GM19372 (cell line): ENCODE measurements around the gene IL37.
"Not testable (repeated sequence)": the region's sequence is repeated elsewhere in the genome, so short reads cannot be mapped to it uniquely, and the experiment has no call there.

ENCODE experiments used
- ATAC-seq: cut with Tn5 transposase; IDR thresholded peaks from one replicate; pipeline ENCODE4 v1.9.1; 2021; ENCODE audit warnings: mild to moderate bottlenecking, low read depth, moderate library complexity; ENCODE audit not compliant: unreplicated experiment

The IL37 gene

DNA sequence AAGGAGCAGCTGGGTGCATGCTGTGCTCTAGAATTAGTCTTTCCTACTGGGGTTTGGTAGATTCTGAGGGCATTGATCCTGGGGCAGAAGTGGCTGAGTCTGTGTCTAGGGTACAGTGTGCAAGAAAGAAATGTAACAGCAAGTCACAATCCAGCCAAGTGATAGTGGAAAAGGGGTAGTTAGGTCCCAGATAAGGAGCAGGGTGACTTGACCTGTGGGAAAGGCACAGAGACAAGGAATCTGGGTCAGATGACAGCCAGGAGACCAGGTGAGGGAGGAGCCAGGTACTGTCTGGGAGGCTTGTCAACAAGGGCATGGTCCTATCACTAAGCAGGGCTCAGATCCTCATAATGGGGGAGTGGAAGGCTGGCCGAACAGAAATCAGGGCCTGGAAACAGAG is 8.1 kb downstream of the IL37 start:
- ATAC-seq: no peak

DNA sequence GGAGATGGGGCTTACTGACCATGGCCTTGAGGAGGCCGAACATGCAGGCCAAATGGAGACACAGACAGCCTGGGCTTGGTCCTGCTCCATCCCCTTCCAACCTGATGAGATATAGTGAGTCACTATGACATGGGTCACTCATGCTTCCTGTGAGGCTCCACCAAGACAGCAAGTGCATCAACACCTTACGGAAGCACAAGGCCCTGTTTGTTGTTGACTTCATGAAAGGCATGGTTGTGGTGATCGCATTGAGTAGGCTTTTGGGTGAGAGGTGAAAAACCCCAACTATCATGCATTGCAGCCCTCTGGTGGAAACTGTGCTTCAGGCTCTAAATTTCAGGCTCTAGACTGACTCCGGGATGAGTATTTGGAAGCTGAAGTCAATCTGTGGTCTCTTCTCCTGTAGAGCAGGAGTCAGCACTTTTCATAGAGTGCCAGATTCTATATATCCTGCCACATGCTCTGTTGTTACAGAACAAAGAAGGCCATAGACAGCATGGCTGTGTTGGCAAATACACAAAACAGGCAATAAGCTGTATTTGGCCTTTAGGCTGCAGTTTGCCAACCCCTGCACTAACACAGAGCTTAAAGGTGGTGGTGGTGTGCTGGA is 10.1 kb downstream of the IL37 start:
- ATAC-seq: no peak

DNA sequence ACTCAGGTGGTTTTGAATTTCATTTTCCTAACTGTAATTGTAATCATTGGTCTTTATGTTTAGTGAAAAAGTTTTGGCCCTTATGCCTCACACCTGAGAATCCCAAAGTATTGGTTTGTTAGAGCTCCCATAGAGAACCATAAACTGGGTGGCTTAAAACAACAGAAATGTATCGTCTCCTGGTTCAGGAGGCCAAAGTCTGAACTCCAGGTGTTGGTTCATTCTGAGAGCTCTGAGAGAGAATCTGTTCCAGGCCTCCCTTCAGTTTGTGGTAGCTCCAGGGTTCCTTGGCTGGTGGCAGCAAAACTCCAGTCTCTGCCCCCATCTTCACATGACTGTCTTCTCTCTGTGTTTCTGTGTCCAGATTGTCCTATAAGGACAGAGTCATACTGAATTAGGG is 11.0 kb downstream of the IL37 start:
- ATAC-seq: no peak

DNA sequence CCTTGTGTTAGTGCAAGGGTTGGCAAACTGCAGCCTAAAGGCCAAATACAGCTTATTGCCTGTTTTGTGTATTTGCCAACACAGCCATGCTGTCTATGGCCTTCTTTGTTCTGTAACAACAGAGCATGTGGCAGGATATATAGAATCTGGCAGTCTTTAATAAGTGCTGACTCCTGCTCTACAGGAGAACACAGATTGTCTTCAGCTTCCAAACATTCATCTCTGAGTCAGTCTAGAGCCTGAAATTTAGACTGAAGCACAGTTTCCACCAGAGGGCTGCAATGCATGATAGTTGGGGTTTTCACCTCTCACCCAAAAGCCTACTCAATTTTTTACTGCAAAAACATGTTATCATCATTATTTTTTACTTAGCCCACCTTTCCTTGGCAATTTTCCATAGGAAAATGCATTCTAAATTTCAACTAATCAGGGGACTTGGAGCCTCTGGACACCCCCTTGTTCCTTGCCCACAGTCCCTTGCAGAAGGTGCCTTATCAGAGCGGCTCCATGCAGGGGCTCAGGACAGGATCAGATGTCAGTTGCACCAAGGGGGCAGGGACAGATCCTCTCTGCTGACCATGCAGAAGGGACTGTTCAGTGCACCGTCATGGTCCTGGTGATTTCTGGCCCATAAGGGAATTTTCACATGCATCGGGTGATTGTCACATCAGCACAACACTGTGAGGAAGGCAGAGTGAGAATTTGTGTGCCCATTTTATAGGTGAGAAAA is 12.4 kb downstream of the IL37 start:
- ATAC-seq: no peak

DNA sequence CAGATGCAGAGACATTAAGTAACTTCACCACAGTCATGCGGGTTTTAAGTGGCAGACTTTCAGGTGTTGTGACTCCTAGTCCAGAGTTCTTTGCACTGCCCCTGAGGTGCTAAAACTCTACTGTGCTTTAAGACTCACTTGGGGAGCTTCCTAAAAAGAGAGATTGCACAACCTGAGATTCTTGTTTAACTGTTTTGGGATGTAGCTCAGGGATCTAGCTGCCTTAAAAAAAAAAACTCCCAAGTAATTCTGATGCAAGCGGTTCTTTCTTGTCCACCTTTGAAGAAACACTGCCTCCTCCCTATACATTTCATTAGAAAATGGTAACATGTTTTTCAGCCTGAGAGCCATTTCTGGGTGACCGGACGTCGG is 13.0 kb downstream of the IL37 start:
- ATAC-seq: no peak

DNA sequence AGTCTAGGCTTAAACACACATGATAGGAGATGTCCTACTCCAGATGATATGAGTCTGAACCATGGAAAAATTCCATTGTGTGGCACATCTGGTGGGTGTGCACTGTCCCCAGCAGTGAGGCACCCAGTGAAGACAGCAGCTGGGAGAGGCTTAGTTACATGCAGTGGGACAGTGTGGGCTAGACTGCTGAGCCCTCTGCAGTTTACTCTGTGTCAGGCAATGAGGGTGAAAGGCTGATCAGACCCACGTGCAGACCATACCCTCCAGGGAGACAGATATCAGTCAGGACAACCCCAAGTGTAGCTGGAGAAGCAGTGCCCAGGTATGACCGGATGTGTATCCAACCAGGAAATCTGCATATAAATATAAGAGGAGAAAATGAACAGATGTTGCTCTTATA is 13.4 kb downstream of the IL37 start:
- ATAC-seq: no peak

DNA sequence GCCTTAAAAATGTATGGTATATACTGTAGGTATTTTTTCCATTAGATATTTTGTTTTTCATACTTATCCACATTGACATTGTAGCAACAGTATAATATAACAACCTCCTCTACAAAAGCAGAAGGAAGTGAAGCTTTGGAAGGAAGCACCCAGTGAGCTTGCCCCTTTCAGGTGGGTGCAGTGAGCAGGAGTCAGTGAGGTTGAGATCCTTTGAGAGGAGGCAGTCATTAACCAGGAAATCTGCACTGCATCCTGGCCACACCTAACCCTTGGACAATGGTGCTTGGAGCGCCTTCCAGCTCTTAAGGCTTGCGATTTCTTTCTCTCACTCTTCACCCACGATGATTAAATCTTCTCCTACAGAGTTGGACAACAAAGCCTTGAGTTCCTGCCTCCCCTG is 13.9 kb downstream of the IL37 start:
- no peak for ATAC-seq

DNA sequence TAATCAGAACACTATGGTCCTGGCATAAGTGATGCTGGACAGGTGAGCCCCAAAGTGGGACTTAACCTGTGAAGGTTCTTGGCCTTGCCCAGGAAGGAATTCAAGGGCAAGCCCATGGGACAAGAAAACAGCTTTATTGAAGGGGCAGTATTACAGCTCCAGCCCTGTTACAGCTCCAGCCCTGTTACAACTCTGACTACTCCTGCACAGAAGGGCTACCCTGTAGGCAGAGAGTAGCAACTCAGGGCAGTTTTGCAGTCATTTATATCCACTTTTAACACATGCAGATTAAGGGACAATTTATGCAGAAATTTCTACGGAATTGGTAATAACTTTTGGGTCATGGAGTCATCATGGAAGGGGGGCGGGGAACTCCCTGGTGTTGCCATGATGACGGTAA is 15.7 kb downstream of the IL37 start:
- ATAC-seq: no peak

DNA sequence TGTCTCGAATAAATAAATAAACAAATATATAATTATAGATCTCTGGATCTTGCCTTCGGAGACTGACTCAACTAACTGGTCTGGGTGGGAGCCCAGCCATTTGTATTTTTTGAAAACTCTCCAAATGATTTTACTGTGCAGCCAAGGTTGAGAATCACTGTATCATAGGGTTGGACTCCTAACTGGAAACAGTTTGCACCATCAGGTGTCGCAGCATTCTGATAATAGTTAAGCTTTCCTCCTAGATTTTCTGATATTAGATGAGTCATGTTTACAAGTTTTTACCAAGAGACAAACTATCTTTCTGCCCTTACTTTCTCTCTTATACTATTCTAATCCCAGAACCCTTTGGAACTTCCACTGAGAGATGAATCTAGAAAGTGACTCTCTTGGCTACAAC is 16.8 kb downstream of the IL37 start:
- ATAC-seq: no peak

DNA sequence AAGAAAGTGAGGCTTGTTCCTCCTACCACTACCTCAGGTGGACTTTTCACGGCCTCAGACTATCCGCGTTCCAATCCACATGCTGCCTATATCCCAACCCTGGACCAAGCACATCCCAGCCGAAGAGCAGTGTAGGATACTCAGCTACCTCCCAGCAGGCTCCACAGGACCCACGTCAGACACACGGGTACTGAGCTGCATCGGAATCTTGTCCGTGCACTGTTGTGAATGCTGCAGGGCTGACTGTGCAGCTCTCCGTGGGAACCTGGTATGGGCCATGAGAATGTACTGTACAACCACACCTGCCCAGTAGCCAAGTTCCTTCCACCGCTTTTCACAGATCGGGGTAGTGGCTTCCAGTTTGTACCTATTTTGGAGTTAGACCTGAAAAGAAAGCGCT is 22.3 kb downstream of the IL37 start:
- no peak for ATAC-seq

DNA sequence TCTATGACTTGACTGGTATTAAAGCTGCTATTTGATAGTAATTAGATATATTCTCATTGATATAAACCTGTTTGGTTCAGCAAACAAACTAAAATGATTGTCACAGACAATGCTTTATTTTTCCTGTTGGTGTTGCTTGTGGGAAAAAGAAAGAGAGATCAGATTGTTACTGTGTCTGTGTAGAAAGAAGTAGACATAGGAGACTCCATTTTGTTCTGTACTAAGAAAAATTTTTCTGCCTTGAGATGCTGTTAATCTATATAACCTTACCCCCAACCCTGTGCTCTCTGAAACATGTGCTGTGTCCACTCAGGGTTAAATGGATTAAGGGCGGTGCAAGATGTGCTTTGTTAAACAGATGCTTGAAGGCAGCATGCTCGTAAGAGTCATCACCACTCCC is 23.2 kb downstream of the IL37 start:
- ATAC-seq: not testable (repeated sequence)

DNA sequence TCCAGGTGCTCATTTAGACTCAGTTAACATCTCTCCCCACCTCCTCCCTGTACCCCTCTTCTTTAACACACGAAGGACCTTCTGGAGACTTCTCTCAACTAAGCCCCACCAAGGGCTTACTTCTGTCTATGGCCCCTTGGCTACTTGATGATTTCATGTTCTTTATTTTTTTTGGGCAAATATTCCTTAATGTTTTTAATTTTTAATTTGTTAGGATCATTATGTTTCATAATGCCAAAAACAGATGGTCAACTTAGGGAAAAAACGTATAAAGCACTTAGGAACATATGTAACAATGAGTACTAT is 25.9 kb downstream of the IL37 start:
- no peak for ATAC-seq

DNA sequence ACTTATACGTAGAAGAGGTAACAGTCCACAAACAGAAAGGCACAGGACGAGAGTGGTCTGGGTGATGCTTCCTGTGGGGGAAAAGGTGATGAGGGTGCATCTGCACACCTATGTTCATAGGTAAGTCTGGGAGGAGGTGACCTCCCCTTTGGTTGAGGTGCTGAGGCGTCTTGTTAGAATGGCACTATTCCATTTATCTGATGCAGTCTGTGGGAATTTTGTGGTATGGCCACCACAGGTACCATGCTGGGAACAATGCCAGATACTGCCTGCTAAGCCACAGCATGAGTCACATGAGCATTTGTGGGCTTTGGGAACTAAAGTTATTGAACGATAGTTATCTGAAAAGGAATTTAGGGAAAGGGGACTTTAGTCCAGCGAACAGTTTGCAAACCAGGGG is 27.9 kb downstream of the IL37 start:
- no peak for ATAC-seq

DNA sequence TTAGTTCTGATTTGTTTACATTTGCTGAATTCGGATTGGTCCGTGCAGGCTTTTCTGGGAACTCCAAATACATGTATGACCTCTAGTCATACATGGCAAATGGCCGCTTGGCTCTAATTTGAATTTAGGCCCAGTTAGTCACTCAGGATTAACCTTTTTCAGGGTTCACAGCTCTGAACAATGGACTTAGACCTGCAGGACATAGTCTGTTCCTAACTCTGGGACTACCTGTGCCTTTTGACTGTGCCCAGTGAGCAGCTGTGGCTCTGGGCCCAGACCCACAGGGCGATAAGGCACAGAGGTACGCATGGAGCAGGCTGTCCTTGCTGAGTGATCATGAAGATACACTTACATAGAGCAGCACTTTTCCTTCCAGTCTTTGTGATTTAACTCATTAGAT is 28.5 kb downstream of the IL37 start:
- no peak for ATAC-seq

DNA sequence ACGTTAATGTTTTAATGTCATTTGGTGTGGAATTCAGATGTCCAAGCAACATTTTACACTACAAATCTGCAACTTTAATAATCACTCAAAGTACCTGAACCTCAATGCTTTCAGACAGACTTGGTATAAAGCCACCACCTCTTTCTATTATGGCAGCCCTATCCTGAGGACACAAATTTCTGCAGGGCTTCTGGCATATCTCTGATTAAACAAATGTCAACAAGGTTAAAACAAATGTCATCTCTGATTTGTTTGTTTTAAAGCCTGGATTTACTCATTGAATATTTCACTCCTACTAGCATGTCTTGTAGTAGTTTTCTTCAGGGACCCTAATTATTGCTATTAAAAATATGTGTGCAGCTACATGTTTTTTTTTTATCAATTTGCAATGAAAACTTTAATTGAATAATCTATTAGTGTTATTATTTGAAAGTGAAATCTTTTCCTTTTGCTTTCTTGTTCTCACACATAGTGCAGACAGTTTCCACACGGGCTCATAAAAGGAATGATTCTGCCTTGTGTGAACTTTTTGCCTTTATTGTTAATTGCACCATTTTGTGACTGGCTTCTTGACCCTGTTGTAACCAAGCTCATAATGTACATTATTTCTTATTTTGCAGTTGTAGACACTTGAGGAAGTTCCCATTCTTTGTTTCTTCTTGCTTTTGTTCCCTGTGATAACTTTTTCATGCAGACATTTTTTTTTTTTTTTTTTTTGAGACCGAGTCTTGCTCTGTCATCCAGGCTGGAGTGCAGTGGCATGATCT is 30.1 kb downstream of the IL37 start:
- no peak for ATAC-seq

DNA sequence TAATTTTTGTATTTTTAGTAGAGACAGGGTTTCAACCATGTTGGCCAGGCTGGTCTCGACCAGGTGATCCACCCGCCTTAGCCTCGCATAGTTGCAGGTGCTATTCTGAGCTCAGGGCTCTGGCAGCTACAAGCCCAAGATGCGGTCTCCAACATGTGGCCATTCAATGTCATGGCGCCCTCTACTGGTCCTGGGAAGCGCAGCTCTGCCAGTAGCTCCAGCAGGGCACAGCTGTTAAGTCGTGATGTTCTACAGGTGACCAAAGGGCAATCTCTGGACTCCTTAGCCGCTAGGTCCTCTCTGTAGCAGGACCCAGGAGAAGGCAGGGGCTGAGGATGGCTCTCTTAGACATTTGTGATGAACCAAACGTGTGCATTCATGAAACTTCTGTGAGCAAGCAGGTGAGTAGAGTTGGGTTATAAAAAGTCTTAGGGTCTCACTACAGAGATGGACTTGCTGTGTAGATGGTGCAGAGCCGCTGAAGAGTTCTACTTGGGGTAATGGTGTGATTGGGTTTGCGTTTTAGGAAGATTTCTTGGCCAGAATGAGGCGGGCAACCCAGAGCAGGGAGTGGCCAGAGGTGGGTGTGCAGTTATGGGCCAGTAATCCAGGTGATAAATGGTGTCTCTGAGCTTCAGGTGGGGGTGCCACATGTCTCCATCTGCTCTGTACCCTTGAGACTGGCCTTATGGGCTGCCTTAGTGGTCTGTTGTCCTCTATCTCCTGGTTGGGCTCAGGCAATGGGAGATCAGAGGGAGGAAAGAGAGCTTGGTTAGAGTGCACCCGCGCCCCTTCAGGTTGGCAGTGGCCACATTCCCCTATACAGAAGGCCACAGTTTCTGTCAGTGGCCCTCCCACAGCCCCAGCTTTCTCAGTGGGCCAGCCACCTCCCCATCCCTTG is 31.0 kb downstream of the IL37 start:
- peak; percentile 74 for ATAC-seq

DNA sequence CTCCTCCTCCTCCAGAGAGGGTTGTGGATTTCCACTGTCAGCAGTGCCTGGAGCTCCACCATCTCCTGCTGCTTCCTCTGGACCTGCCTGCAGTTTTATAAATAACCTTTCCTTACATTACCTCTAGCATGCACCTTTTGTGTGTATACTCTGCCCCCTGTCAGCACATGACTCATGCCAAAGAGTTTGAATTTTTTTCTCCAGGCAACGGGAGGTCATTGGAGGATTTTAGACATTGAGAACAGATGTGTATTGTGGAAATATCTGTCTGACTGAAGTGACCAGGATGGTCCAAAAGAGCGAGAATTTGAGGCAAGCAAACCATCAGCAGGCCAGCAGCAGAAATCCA is 31.7 kb downstream of the IL37 start:
- no peak for ATAC-seq

DNA sequence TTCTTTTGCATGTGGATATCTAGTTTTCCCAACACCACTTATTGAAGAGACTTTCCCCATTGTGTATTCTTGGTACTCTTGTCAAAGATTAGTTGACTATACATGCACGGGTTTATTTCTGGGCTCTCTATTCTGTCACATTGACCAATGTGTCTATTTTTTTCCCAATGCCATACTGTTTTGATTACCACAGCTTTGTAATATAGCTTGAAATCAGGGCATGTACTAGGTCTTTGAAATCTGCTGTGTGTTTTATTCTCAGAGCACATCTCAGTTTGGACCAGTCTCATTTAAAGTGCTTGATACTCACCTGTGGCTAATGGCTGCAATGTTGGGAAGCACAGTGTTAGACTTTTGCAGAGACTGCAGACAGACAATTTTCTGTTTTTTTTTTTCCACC is 34.0 kb downstream of the IL37 start:
- no peak for ATAC-seq

DNA sequence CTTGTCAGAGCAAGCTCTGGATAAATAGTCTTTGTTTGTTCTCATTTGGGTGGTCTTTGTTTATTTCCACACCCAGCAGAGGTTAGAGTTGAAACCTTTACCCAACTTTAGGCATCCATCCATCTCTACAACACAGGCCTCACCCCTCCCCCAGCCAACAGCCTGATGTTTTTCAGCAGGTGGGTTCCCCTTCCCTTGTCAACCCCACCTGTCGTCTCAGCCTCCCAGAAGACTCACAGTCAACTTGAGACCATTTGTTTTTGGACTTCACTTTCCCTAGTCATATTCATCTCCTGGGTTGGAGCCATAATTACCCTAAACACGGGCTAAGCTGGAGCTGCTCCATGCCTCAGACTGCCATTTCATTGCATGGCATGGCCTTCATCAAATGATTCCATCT is 35.1 kb downstream of the IL37 start:
- no peak for ATAC-seq

DNA sequence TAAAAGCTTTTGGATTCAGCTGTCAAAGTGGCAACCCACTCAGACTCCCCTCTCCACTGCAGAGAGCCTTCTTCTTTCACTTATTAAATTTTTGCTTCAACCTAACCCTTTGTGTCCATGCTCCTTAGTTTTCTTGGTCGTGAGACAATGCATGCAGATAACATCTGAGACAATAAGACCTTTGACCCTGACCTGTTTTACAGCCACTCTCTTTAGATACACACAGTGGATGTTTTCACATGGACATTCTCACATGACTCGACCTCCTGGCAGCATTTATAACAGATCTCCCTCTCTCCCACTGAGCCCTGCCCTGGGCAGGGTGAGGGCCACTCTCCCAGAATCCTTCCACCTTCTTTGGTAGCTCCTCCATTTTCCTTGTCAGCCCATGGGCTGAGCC is 36.4 kb downstream of the IL37 start:
- no peak for ATAC-seq

DNA sequence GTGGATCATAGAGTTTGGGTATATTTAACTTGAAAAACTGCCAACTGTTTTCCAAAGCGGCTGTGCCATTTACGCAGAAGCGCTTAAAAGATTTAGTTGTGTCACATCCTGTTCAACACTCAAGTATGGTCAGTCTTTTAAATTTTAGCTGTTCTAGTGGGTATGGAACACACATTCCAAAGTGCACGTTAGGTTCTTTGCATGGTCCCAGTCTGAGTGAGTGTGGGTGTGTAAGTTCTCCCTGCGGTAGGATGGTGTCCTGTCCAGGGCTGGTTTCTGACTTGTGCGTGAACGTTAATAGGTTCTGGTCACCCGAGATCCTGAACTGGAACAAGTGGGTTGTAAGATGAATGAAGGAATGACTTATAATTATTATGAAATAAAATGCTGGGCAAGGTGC is 38.5 kb downstream of the IL37 start:
- ATAC-seq: no peak
